Endothelial cell (in vitro differentiated cells): ENCODE results near the gene ABAT. TPM values are rescaled to one million over a fixed set of nuclear protein-coding genes. Genes with fewer than 3 reads are reported as not detected.

Source experiments
- DNase-seq: peaks from one replicate; pipeline ENCODE4 v3.0.0; 2021; ENCODE audit warnings: low spot score
- H3K27ac Mint-ChIP-seq: one replicate; pipeline ENCODE4 v1.8.0; 2021; ENCODE audit warnings: mixed read lengths, inconsistent platforms; ENCODE audit not compliant: unreplicated experiment
- H3K27me3 Mint-ChIP-seq: one replicate; pipeline ENCODE4 v1.8.0; 2021; ENCODE audit warnings: mild to moderate bottlenecking, moderate library complexity, mixed read lengths, inconsistent platforms; ENCODE audit not compliant: unreplicated experiment
- H3K36me3 Mint-ChIP-seq: one replicate; pipeline ENCODE4 v1.8.0; 2021; ENCODE audit warnings: mild to moderate bottlenecking, low read depth, mixed read lengths, inconsistent platforms; ENCODE audit not compliant: unreplicated experiment
- H3K4me1 Mint-ChIP-seq: one replicate; pipeline ENCODE4 v1.8.0; 2021; ENCODE audit warnings: mild to moderate bottlenecking, mixed read lengths, inconsistent platforms; ENCODE audit not compliant: unreplicated experiment
- H3K4me3 Mint-ChIP-seq: one replicate; pipeline ENCODE4 v1.8.0; 2021; ENCODE audit warnings: mild to moderate bottlenecking, mixed read lengths, inconsistent platforms; ENCODE audit not compliant: unreplicated experiment
- H3K9me3 Mint-ChIP-seq: one replicate; pipeline ENCODE4 v1.8.0; 2021; ENCODE audit warnings: mixed read lengths, inconsistent platforms; ENCODE audit not compliant: unreplicated experiment
- long read RNA-seq: library from polyadenylated mRNA; unstranded; transcript quantifications from one replicate; pipeline ENCODE4 v2.0.0, GENCODE V29; 2020; ENCODE audit not compliant: unreplicated experiment
- total RNA-seq: library from RNA; stranded (reverse); fragmentation: NEBNext Ultra II Directional; extraction: Animal tissue kit (Norgen Biotek cat#: 25700); gene quantifications from one replicate; pipeline ENCODE4 v1.2.1, GENCODE V29; 2021; ENCODE audit not compliant: unreplicated experiment
- TF ChIP-seq, protein P1 (sequence below): fragments of 200-600 bp; sonication (generic); IDR thresholded peaks from one replicate; pipeline ENCODE4 v1.5.0; 2021; ENCODE audit warnings: antibody characterized with exemption; ENCODE audit not compliant: unreplicated experiment

Gene ABAT
- total RNA-seq: 1.6 TPM
- long read RNA-seq: 0 reads

DNA sequence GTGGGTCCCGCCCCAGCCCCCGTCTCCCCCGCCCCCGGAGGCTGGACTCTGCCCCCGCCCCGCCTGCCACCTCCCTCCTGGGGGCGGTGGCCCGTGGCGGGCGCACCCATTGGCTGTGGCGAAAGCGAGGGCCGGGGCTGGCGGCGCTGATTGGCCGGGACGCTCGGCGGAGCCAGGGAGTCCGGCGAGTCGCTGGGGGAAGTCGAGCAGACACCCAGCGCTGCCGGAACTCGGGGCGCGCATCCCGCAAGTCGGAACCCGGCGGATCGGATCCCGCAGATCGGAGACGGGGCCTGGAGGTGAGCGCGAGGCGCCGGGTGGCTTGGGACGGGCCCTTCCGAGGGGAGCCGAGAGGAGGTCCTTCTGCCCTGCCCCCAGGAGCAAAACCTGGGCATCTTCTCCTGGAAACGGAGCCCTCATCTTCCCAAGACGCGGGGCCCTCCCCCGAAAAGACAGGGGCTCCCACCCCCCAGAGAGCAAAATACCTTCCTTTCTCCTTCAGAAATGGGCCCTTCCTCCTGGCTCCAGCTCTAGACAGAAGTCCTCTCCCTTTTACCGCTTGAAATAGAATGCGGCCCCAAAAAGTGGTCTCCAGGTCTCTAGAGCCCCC lies at the start of gene ABAT:
Gene ABAT (plus strand): TSS at position 205 of the 610 bp plus-strand sequence. CDS start 61,123 bp downstream, outside the sequence.
- Mint-ChIP-seq H3K4me1 (peaks cover 2% of the 10 kb centered on the region), H3K9me3 (no peaks in the 10 kb centered on the region), H3K27me3 (peaks cover 13% of the 10 kb centered on the region), H3K36me3 (no peaks in the 10 kb centered on the region), H3K27ac (no peak within 1 kb of the TSS), H3K4me3 (peak within 1 kb of the TSS; percentile 82)
- DNase-seq: peak; percentile 82
- TF ChIP-seq, protein P1, sequence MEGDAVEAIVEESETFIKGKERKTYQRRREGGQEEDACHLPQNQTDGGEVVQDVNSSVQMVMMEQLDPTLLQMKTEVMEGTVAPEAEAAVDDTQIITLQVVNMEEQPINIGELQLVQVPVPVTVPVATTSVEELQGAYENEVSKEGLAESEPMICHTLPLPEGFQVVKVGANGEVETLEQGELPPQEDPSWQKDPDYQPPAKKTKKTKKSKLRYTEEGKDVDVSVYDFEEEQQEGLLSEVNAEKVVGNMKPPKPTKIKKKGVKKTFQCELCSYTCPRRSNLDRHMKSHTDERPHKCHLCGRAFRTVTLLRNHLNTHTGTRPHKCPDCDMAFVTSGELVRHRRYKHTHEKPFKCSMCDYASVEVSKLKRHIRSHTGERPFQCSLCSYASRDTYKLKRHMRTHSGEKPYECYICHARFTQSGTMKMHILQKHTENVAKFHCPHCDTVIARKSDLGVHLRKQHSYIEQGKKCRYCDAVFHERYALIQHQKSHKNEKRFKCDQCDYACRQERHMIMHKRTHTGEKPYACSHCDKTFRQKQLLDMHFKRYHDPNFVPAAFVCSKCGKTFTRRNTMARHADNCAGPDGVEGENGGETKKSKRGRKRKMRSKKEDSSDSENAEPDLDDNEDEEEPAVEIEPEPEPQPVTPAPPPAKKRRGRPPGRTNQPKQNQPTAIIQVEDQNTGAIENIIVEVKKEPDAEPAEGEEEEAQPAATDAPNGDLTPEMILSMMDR: no peak

DNA sequence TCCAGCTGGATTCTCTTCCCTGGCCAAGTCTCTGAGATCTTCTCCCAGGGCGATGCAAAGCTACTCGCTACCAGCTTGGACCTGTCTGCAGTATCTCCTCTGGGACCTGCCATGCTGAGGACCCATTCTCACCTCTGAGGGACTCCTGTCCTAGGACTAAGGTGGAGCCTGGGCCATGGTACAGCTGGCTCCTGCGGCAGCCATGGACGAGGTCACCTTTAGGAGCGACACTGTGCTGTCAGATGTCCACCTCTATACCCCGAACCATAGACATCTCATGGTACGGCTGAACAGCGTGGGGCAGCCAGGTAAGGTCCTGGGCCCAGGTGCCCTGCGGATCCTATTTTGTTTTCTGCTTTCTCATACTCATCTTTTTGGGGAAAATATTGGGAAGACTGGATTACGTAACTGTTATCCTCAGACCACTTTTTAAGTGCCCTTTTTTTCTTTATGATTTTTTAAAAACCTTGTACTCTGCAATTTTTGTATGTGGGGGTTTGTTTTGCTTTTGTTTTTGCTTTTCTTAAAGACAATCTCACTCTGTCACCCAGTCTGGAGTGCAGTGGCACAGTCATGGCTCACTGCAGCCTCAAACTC lies 48.8 kb upstream of the ABAT start:
- TF ChIP-seq, protein P1: no peak
- peaks cover 13% of the 10 kb centered on the region for H3K4me1 Mint-ChIP-seq
- no peak overlapping the region for H3K4me3 Mint-ChIP-seq
- no peak for DNase-seq
- H3K36me3 Mint-ChIP-seq: peaks cover 29% of the 10 kb centered on the region
- H3K9me3 Mint-ChIP-seq: no peaks in the 10 kb centered on the region
- no peaks in the 10 kb centered on the region for H3K27me3 Mint-ChIP-seq
- no peak overlapping the region for H3K27ac Mint-ChIP-seq

DNA sequence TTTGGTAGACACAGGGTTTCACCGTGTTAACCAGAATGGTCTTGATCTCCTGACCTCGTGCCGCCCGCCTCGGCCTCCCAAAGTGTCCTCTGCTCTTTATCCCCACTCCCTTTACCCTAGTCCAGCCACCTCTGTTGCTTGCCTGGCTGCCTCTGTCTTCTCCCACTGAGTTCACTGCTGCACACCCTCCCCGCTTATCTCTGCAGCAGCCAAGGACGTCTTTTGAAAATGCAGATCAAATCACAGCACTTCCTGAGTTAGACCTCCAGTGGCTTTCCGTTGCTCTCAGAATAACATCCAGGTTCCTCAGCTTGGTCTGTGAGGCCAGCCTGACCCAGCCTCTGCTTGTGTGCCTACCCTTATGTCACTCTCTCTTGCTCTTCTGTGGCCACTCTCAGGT lies 47.5 kb upstream of the ABAT start:
- peaks cover 29% of the 10 kb centered on the region for H3K36me3 Mint-ChIP-seq

DNA sequence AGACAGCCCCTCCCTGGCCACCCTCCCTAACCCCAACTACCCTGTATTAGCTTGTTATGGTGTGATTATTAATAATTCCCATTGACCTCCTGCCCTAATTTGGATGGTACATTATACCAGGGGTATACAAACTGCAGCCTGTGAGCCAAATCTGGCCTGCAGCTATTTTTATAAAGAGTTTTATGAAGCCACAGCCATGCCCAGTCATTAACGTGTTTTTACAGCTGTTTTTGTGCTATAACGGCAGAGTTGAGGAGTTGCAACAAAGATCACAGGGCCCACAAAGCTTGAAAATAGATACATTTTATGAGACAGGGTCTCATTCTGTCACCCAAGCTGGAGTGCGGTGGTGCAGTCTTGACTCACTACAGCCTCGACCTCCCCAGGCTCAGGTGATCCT lies 47.0 kb upstream of the ABAT start:
- H3K4me1 Mint-ChIP-seq: peaks cover 7% of the 10 kb centered on the region
- DNase-seq: no peak
- H3K27me3 Mint-ChIP-seq: no peaks in the 10 kb centered on the region
- no peak overlapping the region for H3K4me3 Mint-ChIP-seq
- peaks cover 29% of the 10 kb centered on the region for H3K36me3 Mint-ChIP-seq
- H3K9me3 Mint-ChIP-seq: no peaks in the 10 kb centered on the region
- TF ChIP-seq, protein P1: no peak
- H3K27ac Mint-ChIP-seq: no peak overlapping the region

More for the DNA sequence above, 47.5 kb upstream of the ABAT start:
- no peaks in the 10 kb centered on the region for H3K27me3 Mint-ChIP-seq
- H3K9me3 Mint-ChIP-seq: no peaks in the 10 kb centered on the region
- peaks cover 12% of the 10 kb centered on the region for H3K4me1 Mint-ChIP-seq
- TF ChIP-seq, protein P1: no peak
- no peak overlapping the region for H3K27ac Mint-ChIP-seq
- H3K4me3 Mint-ChIP-seq: no peak overlapping the region
- no peak for DNase-seq

DNA sequence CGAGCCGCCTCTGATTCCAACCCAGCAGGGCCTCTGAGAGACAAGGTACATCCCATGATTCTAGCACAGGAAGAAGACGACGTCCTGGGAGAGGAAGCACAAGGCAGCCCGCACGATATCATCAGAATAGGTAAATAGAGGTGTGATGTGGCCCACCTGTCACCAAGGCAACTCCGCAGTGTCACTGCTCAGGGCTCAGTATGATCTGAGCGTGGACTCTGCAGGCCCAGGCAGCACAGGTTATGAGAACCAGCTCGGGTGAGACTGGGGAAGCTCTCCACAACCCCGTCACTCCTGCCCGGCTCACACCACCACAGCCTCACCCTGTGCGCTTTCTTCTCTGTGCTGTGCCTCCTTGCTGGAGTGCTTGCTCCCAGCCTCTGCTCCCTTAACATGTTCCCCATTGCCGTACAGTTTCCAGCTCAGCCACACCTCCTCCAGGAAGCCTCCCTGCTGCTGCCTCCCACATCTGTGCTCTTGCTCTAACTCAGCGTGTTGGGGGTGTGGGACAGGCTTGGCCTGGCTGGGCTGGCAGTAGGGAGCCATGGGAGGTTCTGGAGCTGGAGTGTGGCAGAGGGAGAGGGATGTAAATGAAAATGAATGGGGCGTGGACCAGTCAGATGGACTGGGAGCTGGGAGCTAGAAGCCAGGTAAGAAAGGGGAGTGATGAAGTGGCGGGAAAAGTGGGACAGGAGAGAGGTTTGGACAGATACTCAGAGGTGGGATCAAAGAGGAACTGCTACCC lies 45.3 kb upstream of the ABAT start:
- peak overlapping the region; percentile 40 for H3K27ac Mint-ChIP-seq
- no peaks in the 10 kb centered on the region for H3K9me3 Mint-ChIP-seq
- H3K4me3 Mint-ChIP-seq: peak overlapping the region; percentile 59
- H3K36me3 Mint-ChIP-seq: peaks cover 32% of the 10 kb centered on the region
- H3K4me1 Mint-ChIP-seq: peaks cover 7% of the 10 kb centered on the region
- DNase-seq: no peak
- no peaks in the 10 kb centered on the region for H3K27me3 Mint-ChIP-seq
- TF ChIP-seq, protein P1: no peak
